GM12865 (cell line): ENCODE results near the gene SEMA3C.

ENCODE experiments used
- DNase-seq: peaks from one replicate; pipeline ENCODE4 v3.0.0; 2010; ENCODE audit warnings: low read depth
- H3K4me3 ChIP-seq: 2 replicates; pipeline ENCODE4 v1.5.1; 2011; ENCODE audit warnings: mild to moderate bottlenecking, low read depth, low read length, control low read depth
- CTCF ChIP-seq: IDR thresholded peaks from 2 replicates; pipeline ENCODE4 v1.5.1; 2011; ENCODE audit warnings: low read length, control low read depth, low read depth, inconsistent platforms; ENCODE audit not compliant: insufficient read depth; ENCODE audit errors: missing control alignments

Gene SEMA3C

GRCh38 chr7:80734011-80734410, 184.8 kb downstream of the SEMA3C start:
- TF ChIP-seq CTCF, result no peak
- DNase-seq, result no peak
- H3K4me3 ChIP-seq, result no peak overlapping the region

DNA sequence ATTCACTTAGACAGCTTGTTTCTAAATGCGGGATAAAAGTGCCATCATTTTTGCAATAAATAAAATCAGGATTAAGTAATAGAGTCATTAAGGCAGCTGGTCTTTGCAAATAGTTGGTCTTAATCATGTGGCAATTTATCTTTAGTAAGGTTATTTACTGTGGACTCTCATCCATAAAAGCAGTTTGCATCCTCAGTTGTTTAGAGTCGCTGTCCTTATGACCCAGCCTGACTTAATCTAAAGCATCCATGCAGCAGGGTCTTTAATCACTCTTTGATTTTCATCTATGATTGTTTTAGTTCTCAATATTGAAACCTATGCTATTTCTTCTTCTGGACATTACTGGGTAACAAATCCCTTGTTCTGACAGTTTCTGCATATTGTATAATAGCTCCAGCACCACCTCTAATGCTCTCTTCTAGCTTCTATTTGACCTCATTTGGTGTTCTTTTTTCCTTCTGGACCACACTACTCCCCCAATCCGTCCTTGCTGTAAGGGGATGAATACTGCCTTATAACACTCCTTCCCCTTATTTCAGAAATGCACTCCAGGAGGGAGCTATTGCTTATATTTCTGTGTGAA, 185.4 kb downstream of the SEMA3C start:
- DNase-seq, result no peak
- H3K4me3 ChIP-seq, result no peak overlapping the region
- no peak for TF ChIP-seq CTCF

GRCh38 chr7:80732630-80733029, 186.2 kb downstream of the SEMA3C start:
- no peak overlapping the region for H3K4me3 ChIP-seq
- peak; percentile 4 for DNase-seq
- TF ChIP-seq CTCF, result peak; percentile 10

DNA sequence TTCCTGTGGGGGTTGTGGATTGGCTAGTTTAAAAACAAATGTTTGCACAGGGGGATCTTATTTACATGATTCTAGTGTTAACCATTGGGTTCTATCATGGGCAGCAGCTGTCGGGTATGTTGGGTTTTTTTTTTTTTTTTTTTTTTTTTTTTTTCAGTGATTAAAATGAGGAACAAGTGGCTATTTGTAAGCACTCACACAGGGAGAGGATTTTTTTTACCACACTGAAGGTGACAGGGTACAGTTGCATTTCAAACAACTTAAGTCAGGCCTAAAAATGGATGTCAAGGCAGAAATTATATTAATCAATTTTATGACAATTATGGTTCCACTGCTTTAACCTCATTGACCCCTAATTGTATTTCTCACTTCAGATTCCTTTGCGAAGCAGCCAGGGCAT, 187.6 kb downstream of the SEMA3C start:
- TF ChIP-seq CTCF, result no peak

DNA sequence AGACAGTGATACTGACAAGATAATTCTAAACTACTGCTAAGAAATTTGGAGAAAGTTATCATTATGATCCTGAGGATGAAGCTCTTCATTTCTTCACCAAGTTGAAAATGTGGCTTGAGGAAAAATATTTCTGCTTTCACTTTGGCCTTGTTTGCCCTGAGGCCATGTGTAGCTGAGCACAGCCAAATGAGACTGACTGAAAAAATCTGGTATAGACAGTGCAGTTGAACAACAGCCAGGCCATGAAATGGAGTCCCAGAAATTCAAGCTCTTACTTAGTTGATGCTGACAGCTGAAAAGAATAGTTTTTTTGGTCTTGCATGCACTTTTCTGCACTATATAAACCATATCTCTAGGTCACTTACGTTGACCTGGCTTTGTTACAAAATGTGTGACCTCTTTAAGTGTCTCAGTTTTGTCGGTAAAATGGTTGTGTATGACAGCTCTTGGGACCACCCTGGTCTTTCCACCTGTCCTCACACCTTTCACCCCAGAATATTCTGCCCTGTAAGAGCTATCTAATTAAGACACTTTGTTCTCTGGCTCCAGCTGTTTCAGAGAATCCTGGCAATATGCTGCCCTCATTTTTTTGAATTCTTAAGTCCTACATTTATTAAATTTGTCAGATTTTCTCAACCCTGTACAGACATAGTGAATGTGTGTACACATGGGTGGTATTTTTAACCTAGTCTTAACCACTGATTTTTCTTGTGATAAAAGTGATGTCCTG, 189.1 kb downstream of the SEMA3C start:
- no peak for DNase-seq
- no peak overlapping the region for H3K4me3 ChIP-seq
- TF ChIP-seq CTCF, result no peak

More for the DNA sequence above, 187.6 kb downstream of the SEMA3C start:
- DNase-seq, result no peak
- no peak overlapping the region for H3K4me3 ChIP-seq

GRCh38 chr7:80726666-80727065, 192.2 kb downstream of the SEMA3C start:
- no peak for DNase-seq
- no peak for TF ChIP-seq CTCF
- H3K4me3 ChIP-seq, result no peak overlapping the region

GRCh38 chr7:80725181-80725611, 193.7 kb downstream of the SEMA3C start:
- no peak for TF ChIP-seq CTCF
- no peak for DNase-seq
- no peak overlapping the region for H3K4me3 ChIP-seq
